ENCODE results near the gene MYLK4.

MYLK4 gene

DNA sequence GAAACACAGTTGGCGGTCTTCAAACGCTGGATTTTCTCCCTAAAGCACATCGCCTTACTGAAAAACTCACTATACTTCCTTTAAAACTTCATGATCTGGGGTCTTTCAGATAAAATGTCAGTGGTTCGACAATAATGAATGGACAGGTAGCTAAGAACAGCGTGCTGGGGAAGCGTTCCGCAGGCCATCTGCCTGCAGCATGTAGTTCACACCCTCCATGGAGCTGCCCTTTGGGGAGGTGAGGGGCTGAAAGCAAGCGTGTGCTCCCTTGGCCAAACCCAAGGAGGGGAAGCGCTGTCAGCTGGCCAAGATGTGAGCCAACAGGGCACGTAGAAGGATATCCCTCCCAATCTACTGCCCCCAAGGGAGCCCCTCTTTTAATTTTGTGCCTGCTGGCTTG, 20.8 kb downstream of the MYLK4 start:
- no peak for TF ChIP-seq POLR2A (IDR thresholded peaks at IDR 0.05; ENCODE audit: low read length)
- no peak for TF ChIP-seq GATA1 (IDR thresholded peaks at IDR 0.05; ENCODE audit: low read depth, low read length)
- DNase-seq = no peak

DNA sequence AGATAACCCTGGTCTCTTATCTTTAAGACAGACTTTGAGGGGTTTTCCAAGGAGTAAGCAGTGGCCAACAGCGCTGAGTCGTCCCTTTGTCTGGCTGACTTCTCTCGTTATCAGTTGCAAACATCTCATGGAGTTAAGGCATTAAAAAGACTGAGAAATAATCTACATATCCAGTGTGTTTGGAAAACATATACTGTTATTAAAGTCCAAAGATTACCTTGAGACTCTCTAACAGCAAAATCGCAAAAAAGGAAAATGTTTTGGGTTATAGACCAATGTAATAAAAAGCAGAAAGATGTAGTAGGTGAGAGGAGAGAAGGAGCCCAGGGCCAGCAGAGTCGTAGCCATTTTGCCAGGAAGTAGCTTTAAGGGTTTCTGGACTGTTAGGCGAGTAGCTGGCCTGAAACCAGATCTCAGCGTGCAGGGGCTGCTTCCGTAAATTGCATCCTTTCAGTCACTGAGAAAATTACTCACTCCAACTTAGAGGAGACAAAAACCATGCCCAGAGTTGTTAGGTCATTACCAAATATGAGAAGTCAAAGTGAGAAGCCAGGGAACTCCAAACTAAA, 24.6 kb downstream of the MYLK4 start:
- no peak for DNase-seq
- TF ChIP-seq GATA1 (IDR thresholded peaks at IDR 0.05; ENCODE audit: low read depth, low read length) (no peak), POLR2A (IDR thresholded peaks at IDR 0.05; ENCODE audit: low read length) (no peak)

DNA sequence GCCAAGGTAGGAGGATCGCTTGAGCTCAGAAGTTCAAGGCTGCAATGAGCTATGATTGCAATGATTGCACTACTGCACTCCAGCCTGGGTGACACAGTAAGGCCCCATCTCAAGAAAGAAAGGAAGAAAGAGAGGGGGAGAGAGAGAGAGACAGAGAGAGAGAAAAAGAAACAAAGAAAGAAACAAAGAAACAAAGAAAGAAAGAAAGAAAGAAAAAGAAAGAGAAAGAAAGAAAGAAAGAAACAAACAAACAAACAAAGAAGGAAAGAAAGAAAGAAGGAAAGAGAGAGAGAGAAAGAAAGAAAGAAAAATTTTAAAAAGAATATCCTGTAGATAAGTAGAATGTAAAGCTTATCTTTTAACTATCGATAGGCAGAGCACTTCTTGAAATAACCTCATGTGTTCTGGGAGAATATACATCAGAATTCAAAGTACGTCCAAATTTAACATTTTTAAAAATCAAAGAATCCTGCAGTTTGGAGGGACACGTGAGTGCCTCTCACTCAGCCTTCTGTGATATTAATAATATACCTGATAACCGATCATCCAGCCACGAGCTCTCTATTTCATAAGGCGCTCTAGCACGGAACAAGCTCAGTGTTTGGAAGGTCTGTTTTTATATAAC, 25.2 kb downstream of the MYLK4 start:
- no peak for DNase-seq
- no peak for TF ChIP-seq POLR2A (IDR thresholded peaks at IDR 0.05; ENCODE audit: low read length)
- TF ChIP-seq GATA1 (IDR thresholded peaks at IDR 0.05; ENCODE audit: low read depth, low read length) = no peak

DNA sequence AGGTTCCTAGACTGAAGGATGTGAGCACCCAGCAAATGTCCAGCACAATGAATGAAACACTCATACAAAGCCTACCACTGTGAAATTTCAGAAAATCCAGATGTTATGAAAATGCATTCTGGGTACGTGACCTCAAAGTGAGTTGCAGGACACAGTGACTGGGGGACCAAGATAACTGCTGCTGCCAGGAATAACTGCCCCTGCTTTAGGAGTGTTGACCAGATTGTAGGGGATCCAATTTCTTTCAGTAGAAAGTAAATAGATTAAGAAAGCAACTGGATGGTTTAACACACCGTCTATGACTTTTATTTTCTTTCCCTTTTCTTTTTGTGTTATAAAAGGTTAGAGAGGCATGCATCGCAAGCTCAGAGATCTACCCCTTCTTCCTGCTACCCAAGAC, 29.5 kb downstream of the MYLK4 start:
- DNase-seq = no peak
- no peak for TF ChIP-seq POLR2A (IDR thresholded peaks at IDR 0.05; ENCODE audit: low read length)
- TF ChIP-seq GATA1 (IDR thresholded peaks at IDR 0.05; ENCODE audit: low read depth, low read length) = no peak

DNA sequence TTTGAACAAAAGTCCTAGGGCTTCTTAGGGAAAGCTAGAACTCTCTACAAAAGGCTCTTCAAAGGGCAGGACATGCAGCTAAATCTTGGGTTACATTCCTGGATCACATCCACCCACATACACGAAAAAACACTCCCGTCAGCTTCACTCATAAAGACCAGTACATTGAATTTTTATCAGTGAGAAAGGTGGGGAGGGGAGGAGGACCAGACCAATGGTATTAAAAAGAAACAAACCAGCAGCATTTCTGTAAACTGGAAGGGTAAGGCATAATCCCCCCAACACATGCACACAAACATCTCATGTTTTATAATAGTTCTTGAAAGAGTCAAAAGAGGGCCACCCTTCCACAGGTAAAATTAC, 31.6 kb downstream of the MYLK4 start:
- TF ChIP-seq GATA1 (IDR thresholded peaks at IDR 0.05; ENCODE audit: low read depth, low read length) (no peak), POLR2A (IDR thresholded peaks at IDR 0.05; ENCODE audit: low read length) (no peak)
- DNase-seq = no peak

DNA sequence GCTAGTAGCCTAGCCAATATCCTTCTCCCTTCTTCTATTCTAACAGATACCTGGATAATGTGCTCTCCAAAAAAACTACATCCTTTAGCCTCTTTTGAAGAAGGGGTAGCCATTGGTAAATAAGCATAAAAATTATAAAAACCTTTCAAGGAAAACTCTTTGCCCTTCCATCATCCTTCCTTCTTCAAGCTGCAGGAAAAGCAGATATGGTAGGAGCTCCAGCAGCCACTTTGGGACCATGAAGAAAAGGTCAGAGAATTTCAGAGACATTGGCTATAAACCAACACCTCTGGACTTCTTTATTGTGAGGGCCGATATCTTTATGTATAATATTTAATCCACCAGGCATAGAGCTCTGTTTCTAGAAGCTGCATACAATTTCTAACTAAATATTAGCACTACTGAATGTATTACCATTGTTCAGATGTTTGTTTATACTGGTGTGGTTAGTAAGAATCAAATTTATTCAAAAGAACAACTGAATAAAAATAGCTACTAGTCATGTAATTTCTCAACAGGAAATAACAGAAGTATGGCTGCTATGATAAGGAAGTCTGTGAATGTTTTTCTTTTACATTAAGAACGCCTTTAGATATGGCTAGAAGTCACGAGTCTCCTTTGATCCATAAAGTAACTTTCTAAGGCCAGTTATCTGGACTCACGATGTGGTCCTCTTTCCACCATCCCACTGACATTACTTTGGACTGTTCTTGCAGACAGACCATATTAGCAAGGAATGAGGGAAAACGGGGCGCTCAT, 32.2 kb downstream of the MYLK4 start:
- DNase-seq = no peak
- TF ChIP-seq GATA1 (IDR thresholded peaks at IDR 0.05; ENCODE audit: low read depth, low read length) (no peak), POLR2A (IDR thresholded peaks at IDR 0.05; ENCODE audit: low read length) (no peak)

DNA sequence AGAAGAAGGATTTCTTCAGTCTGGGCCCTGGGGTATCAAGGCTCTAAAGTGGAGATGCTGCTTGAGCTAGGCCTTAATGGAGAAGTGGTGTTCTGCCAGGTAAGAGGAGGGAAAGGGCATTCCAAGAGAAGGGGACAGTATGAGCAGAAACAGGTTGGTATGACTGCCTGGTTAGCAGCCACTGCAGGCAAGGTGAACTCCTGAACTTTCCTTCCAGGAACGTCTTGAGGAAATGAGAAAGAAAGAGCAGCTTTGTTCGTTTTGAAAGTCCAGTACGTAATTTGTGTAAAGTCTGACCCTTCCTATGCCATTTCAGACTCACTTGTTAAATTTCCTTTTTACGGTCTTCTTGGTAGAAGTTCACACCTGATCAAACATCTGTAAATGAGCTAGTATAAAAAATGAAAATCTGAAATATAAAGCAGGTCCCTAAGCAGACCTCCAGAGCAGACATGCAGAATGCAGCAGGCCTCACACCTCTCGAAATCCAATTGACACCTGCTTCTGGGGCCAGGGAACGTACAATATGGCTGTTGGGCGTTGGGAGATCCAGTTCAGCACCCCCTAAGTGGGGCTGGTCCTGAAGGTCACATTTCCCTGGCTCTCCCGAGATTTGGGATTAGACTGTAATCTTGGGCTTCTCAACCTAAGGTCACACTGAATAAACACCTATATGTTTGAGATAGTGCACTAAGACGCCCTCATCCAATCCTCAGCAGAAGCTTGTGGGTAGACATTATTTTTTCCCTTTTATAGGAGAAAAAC, 33.6 kb downstream of the MYLK4 start:
- TF ChIP-seq POLR2A (IDR thresholded peaks at IDR 0.05; ENCODE audit: low read length) = no peak
- no peak for TF ChIP-seq GATA1 (IDR thresholded peaks at IDR 0.05; ENCODE audit: low read depth, low read length)
- no peak for DNase-seq

DNA sequence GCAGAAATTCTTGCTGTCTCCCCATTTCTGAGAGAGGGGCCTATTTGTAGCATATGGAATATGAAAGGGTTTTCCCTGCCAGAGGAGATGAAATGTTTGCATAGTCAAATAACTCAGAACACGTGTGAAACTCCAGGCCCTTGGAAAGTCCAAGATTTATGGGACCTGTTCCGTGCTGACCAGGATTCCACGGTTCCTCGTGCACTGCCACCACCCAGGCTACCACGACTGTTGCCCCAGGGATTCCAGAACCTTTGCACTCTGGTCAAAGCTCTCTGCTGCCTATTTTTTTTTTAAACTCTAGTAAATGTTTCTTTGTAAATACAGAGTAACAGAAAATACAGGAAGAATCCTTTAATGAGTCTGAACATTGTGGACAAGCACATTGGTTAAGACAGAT, 35.0 kb downstream of the MYLK4 start:
- DNase-seq = no peak
- TF ChIP-seq GATA1 (IDR thresholded peaks at IDR 0.05; ENCODE audit: low read depth, low read length) (no peak), POLR2A (IDR thresholded peaks at IDR 0.05; ENCODE audit: low read length) (no peak)

DNA sequence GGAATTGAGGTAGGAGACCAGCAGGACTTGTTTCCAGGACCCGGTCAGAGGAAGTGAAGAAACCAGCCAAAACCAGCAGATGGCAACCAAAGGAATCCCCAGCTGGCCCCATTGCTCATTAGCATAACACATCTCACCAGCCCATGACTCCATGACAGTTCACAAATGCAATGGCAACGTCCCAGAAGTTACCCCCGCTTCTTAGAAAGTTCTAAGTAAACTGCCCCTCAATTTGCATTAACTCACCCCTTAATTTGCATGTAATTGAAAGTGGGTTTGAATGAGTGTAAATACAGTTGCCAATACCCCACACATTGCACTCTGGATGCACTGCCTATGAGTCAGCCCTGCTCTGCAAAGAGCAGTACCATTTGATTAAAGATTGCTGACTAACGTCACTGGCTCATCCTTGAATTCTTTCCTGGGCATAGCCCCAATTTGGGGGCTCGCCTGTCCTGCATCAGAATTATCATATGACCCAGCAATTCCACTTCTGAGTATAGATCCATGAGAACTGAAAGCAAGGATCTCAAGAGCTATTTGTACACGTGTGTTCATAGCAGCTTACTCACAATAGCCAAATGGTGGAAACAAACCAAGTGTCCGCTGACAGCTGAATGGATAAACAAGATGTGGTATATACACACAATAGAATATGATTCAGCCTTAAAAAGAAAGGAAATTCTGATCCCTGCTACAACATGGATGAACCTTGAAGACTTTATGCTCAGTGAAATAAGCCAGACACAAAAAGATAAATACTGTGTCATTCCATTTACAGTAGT, 36.4 kb downstream of the MYLK4 start:
- TF ChIP-seq GATA1 (IDR thresholded peaks at IDR 0.05; ENCODE audit: low read depth, low read length) (no peak), POLR2A (IDR thresholded peaks at IDR 0.05; ENCODE audit: low read length) (no peak)
- DNase-seq = no peak

DNA sequence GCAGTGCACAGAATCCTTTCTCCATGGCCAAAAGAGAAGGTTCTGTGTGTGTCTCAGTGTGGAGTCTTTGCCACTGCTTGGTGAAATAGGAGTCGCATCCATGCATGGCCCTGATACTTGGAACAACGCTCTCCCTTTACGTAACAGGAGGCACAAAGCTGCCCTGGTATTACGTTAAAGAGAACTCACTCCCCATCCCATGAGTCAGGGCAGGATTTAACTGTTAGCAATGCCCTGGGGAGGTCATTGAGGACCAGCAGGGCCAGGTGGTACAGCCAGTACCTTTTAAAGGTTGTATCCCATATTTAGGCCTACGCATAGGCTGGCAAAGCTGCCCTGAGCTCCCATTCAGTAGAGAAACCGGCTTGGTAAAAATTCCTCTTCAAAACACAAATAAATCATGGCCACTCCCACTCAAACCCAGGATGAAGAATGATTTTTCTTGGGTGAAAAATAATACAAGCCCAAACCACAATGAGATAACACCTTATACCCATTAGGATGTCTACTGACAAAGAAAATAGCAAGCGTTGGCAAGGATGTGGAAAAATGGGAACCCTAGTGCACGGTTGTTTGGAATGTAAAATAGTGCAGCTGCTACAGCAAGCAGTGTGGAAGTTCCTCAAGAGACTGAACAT, 37.1 kb downstream of the MYLK4 start:
- TF ChIP-seq POLR2A (IDR thresholded peaks at IDR 0.05; ENCODE audit: low read length) = no peak
- no peak for TF ChIP-seq GATA1 (IDR thresholded peaks at IDR 0.05; ENCODE audit: low read depth, low read length)
- no peak for DNase-seq

DNA sequence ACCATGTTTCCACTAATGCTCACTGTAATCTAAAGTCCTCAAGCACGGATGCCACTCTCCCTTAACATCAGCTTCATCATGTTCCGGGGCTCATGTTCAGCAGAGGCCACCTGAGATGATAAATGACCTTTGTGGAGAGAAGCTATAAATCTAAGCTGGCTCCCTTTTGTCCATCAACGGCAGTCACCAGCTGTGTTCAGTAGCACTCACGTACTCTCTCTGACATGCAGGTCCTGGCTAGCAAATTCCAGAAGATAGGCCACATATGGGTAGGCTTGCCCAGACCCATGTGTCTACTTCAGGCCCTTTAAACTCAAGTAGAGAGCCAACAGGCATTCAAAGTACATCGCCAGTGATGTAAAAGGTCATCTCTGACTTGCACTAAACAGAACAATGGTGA, 38.6 kb downstream of the MYLK4 start:
- no peak for DNase-seq
- TF ChIP-seq POLR2A (IDR thresholded peaks at IDR 0.05; ENCODE audit: low read length) = no peak

DNA sequence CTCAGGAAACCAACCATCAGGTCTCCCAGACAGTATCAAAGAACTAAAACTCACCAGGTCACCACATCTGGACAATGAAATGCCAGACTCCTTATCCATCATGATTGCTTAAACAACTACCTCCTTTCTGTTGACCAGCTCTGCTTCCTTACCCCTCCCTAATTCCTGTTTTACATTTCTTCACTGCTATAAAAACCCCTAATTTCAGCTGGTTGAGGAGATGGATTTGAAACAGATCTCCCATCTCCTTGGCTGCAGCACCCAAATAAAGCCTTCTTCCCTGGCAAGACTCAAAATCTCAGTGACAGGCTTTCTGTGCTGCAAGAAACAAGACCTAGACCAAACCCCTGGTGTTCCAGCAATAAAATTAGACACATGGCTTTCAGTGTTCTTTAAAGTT, 40.3 kb downstream of the MYLK4 start:
- TF ChIP-seq GATA1 (IDR thresholded peaks at IDR 0.05; ENCODE audit: low read depth, low read length) = no peak
- TF ChIP-seq POLR2A (IDR thresholded peaks at IDR 0.05; ENCODE audit: low read length) = no peak

DNA sequence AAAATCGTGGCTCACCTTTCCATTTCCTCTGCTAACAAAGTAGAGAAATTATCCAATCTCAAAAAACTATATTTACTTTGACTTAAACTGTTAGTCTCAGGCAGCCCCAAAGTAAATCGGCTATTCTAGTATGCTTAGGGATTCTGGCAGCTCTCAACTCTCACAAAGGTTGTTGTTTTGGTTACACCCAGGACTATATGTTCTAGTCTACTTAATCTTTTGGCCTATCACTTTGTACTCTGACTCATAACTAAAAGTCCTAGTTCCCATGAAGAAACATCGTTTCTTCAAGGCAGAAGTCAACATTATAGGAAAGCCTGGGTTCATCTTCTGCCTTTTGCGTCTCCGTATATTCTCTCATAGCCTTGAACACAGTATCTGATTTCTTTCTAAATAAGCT, 42.3 kb downstream of the MYLK4 start:
- DNase-seq = no peak
- TF ChIP-seq GATA1 (IDR thresholded peaks at IDR 0.05; ENCODE audit: low read depth, low read length) (no peak), POLR2A (IDR thresholded peaks at IDR 0.05; ENCODE audit: low read length) (no peak)

More for the DNA sequence above, 40.3 kb downstream of the MYLK4 start:
- no peak for DNase-seq
